Neural progenitor cell (in vitro differentiated cells): ENCODE results near the gene AMER2.

Experiments used
- EZH2phosphoT487 ChIP-seq: fragments of 200-600 bp; sonication (generic); IDR thresholded peaks from 2 replicates; pipeline ENCODE4 v1.6.1; 2017; ENCODE audit warnings: antibody characterized with exemption
- TF ChIP-seq, protein P1 (sequence below): fragments of 200-600 bp; sonication (generic); IDR thresholded peaks from 2 replicates; pipeline ENCODE4 v1.5.1; 2017; ENCODE audit warnings: antibody characterized with exemption, mild to moderate bottlenecking

DNA sequence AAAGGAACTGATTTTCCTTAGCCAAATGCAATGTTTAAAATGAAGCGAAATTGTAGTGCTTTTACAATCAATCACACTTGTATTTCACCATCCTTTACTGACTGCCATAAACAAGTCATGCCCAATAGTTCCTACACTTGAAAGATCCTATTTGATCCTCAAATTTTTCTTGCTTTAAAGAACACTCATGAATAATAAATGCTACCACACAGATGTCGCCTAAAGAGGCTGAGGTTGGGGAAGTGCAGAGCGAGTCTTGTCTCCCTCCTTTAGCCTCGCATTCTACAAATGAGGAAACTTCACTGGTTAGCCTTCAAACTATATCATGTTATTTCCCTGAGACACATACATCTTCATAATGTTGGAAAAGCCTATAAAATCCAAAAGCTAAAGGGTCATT, 18.7 kb upstream of the AMER2 start:
- TF ChIP-seq, protein P1, sequence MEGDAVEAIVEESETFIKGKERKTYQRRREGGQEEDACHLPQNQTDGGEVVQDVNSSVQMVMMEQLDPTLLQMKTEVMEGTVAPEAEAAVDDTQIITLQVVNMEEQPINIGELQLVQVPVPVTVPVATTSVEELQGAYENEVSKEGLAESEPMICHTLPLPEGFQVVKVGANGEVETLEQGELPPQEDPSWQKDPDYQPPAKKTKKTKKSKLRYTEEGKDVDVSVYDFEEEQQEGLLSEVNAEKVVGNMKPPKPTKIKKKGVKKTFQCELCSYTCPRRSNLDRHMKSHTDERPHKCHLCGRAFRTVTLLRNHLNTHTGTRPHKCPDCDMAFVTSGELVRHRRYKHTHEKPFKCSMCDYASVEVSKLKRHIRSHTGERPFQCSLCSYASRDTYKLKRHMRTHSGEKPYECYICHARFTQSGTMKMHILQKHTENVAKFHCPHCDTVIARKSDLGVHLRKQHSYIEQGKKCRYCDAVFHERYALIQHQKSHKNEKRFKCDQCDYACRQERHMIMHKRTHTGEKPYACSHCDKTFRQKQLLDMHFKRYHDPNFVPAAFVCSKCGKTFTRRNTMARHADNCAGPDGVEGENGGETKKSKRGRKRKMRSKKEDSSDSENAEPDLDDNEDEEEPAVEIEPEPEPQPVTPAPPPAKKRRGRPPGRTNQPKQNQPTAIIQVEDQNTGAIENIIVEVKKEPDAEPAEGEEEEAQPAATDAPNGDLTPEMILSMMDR = no peak
- no peak for TF ChIP-seq EZH2phosphoT487
